Daoy (cell line): ENCODE data around the gene CEP250. TPM values are rescaled to one million over a fixed set of nuclear protein-coding genes. Genes with fewer than 3 reads are reported as not detected.
"Not testable (repeated sequence)": the region's sequence is repeated elsewhere in the genome, so short reads cannot be mapped to it uniquely, and the experiment has no call there.

Source experiments
- DNase-seq: peaks from one replicate; pipeline ENCODE4 v3.0.0-alpha.2; 2015; ENCODE audit warnings: low read depth
- total RNA-seq: library from RNA; depleted of rRNA; stranded (reverse); fragments of >200 nt; shearing (Covaris generic); gene quantifications from 2 replicates; pipeline ENCODE4 v1.2.3, GENCODE V29; 2014

The CEP250 gene
- total RNA-seq, 1 experiment from 2014 or later = 18.4 TPM

DNA sequence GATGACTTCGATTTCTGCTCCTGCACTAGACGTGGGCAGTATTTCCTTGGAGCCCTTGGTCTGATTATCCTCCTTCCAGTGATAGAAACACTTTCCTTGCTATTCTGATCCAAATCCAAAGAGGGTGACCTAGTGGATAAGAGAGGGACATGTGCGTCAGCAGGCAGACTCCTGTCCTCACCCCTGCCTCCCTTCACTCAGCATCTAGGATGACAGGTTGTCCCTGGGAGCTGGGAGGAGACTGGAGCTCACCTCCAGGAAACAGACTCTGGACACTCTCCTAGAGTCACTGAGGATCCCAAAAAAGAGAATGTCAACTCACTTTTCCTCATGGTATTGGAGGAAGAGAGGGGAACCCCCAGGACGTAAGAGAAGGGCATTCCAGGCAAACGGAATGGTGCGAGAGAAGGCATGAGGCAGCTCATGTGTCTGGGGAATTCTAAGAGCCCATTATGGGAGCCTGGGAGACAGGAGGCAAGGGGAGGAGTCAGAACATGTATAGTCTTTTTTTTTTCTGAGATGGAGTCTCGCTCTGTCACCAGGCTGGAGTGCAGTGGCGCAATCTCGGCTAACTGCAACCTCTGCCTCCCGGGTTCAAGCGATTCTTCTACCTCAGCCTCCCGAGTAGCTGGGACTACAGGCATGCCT lies 71.8 kb downstream of the CEP250 start:
- DNase-seq = no peak

DNA sequence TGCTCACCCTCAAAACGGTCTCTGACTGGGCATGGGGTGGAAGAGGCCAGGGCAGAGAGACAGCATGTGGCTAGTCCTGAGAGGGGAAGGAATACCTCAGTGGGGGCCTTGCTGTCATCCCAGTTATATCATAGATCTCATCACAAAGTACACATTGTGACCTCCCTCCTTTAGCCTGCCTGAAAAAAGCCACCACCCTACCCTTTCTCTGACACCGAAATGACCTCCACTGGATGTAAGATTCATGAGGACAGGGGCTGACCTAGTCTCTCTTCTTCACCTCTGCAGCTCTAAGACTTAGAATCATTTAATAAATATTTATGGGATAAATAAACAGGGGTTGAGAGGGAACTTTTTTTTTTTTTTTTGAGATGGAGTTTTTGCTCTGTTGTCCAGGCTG lies 74.2 kb downstream of the CEP250 start, which contains the start of gene C20orf173:
TSS of gene C20orf173 (minus strand) at position 101 of the 400 bp plus-strand sequence. CDS start 279 bp downstream, outside the sequence.
- no peak for DNase-seq

DNA sequence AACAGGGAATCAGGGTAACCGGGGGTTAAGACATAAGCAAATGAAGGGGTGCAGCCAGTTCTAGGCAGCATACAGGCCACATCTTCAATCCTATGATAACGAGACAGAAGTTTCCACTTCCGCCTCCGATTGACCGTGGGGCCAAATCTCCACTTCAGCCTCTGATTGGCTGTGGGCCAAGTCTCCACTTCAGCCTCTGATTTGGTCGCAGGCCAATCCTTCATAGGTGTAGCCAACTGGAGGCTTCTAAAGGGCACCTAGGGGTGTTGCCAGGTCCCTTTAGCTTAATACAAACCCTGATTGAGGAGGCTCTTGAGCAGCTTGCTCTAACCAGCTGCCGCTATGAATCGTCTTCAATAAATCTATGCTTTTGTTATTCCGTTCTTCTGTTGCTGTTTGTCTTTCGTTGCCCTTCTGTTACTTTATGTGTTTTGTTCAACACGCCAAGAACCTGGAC lies 84.4 kb downstream of the CEP250 start:
- no peak for DNase-seq

DNA sequence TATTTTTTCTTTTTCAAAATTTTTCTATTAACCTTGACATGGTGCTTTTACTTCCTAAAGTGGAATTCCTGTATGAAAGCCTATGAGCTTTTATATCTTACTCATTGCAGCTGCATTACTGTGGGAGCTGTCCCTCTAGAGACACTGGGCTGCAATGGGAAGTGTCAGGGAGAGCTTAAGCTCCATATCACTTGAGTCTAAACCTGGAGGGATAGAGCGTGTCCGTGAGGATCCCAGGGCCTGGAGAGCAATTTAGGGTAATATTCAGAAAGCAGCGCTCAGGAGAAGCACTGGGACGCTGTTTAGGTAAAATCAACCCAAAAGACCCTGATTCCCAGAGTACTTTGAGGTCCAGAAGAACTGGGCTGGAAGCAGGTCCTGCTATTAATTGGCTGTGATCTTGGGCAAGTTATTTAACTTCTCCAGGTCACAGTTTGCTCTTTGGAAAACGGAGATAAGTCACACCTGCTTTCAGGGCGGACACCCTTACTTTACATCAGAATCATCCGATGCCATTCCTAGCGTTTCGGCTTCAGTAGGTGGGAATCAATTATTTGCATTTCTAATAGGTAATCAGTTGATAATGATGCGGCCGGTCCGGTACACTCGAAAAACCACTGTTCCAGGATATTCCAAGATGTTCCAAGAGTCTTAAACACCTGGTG lies 85.9 kb downstream of the CEP250 start:
- DNase-seq = no peak

DNA sequence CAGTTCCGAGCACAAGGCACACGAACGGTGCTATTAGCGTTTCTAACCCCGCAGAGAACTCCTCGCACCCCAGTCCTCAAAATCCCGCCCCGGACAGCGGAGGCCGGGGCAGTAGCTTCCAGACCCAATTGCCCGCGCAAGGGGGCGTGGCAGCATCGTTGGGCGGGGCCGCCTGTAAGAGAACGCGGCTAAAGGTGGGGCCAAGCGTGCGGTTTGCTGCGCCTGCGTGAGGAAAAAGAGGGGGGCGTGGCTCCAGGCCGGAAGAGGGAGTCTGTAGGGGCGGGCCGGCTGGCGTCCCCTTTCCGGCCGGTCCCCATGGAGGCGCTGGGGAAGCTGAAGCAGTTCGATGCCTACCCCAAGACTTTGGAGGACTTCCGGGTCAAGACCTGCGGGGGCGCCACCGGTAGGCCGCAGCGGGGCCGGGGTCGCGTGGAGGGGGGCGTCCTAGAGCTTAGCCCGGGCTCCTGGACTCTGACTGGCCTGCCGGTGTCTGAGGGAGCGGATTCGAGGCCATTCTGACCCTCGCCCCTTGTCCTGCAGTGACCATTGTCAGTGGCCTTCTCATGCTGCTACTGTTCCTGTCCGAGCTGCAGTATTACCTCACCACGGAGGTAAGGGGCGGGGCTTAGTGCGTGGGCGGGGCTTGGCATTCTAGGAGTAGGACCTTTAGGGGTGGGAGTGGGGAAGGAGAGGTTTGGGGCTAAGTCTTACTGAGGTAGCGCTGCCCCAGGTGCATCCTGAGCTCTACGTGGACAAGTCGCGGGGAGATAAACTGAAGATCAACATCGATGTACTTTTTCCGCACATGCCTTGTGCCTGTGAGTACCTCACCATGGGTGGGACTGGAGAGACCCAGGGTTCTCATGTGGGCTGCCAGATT lies 86.6 kb downstream of the CEP250 start, which contains the start of gene ERGIC3:
TSS of gene ERGIC3 (plus strand) at position 296 of the 880 bp plus-strand sequence. CDS start at position 316, 20 bp downstream.
- DNase-seq = peak; percentile 98

DNA sequence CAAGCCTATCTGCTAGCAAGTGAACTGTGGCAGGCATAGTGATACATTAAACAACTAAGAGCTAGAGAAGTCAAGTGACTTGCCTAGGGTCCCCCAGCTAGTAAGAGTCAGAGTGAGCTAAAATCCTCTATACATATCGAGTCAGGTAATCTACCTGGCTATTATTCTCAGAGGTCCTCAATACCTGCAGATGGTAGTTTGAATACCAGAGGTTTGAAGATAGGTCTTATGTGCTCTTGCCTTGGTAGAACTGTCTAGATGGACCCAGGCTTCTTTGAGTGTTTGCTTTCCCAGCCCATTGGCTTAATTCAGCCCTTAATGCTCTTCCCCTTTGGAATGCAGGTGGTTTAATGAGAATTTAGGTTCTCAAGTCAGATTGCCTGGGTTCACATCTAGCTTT lies 87.6 kb downstream of the CEP250 start:
- no peak for DNase-seq

DNA sequence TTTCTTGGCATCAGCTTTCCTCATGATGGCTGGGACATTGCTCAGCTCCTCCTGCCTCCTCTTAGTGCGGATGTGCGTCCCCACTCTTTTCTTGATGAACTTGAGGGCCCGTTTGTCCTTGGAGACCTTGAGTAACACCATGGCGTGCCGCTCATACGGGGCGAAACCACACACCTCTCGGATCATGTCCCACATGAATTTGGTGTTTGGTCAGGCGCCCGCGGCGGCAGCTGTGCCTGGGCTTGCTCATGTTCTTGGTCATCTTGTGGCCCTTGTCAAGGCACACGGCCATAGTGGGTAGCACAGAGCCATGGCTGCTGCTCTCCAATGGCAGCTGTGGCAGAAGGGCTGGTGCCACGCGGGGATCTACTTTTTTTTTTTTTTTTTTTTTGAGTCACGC lies 89.0 kb downstream of the CEP250 start:
- no peak for DNase-seq

DNA sequence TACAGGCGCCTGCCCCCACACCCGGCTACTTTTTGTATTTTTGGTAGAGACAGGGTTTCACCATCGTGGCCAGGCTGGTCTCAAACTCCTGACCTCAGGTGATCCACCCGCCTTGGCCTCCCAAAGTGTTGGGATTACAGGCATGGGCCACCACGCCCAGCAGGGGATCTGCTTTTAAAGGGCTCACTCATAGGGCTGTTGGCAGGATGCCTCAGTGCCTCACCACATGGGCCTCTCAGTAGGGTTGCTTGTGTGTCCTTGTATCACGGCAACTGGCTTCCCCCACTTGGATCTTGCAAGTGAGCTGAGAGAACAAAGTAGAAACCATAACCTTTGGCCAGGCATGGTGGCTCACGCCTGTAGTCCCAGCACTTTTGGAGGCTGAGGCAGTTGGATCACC lies 89.5 kb downstream of the CEP250 start:
- peak; percentile 85 for DNase-seq

DNA sequence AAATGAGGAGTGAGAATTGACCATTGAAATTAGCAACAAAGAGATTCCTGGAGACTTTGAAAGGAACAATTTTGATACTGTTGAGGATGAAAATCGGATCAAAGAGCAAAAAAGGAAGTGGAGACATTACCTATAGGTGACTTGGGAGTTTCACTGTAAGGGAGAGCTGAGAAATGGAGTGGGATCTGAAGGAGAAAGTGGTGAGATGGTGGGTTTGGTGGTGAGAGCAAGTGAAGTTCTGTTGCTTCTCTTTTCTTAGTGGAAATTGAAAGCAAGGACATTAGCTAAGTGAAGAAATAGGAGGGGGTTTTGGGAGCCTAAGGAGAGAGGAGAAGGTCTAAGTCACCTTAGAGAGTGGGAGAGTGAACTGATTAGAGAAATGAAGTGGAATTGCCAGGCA lies 90.7 kb downstream of the CEP250 start:
- no peak for DNase-seq

DNA sequence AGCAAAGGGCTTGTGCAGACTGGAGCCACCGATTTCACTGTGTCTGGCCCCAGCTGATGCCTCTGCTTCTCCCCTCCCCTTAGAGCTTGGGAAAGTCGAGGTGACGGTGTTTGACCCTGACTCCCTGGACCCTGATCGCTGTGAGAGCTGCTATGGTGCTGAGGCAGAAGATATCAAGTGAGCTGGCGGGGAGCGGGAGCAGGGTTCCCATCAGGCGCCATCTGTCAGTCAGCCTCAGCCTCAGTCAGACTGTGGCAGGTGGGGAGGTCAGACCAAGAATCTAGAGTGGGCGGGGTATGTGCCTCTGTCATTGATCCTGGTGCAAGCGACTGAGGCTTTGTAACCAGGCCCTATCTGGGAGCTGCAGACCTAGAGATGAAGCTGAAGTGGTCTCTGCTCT lies 91.9 kb downstream of the CEP250 start:
- DNase-seq = no peak

DNA sequence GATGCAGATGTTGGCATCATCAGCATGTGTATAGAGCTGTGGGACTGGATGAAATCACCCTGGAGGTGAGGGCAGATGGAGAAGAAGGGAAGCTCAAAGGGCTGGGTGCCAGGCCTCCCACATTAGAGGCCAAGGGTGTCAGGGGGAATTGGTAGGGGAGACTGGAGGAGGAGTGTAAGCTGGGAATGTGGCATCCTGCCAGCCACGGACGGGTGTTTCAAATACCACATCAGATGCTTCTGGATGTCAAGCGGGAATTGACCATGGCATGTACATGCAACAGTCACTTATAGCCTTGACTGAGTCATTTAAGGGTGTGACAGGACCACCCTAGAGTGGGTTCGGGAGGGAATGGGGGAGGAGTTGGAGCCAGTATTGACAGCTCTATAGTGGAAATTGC lies 96.1 kb downstream of the CEP250 start:
- DNase-seq = no peak

DNA sequence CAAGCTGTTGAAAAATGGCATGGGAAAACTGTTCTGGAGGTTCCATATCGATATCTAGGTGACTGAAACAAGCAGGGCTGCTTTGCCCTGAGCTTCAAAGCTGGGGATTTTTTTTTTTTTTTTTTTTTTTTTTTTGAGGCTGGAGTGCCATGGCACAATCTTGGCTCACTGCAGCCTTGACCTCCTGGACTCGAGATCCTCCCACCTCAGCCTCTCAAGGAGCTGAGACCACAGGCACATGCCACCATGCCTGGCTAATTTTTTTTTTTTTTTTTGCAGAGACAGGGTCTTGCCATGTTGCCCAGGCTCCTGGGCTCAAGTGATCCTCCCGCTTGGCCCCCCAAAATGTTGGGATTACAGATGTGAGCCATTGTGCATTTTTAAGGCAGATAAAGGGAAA lies 97.5 kb downstream of the CEP250 start:
- DNase-seq = no peak

DNA sequence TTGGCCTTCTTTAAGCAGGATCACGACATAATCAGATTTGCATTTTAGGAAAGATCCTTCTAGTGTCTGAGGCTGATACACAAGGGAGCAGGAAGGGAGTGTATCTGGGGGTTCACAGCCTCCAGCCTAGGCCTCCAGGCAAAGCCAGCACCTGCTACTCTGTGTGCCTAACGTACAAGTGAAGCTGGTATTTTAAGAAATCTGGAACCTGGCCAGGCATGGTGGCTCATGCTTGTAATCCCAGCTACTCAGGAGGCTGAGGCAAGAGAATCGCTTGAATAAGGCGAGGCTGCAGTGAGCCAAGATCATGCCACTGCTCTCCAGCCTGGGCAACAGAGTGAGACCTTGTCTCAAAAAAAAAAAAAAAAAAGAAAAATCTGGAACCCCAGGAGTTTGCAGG lies 100.1 kb downstream of the CEP250 start:
- not testable (repeated sequence) for DNase-seq

DNA sequence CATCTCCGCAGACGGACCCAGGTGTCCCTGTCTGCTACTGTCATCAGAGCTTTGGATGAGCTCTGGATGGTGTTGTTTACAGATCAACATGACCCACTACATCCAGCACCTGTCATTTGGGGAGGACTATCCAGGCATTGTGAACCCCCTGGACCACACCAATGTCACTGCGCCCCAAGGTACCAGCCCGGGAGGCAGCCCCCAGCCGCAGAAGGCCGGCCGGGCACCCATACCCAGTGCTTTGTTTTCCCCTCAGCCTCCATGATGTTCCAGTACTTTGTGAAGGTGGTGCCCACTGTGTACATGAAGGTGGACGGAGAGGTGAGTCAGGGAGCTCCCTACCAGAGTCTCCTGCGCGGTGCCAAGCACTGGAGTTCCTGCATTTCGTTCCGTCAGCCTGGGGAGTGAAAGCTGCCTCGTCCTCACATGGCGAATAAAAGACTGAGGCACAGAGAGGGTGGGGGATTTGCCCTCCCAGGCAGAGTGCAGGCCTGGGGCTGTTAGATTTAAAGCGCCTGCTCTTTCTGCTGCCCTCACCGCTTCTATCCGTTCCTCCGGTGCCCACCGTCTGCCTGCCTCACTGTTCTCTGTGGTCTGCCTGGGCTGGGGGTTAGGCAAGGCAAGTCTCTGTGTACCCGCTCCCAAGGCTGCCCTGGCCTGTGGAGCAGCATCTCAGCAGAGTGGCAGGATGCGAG lies 100.7 kb downstream of the CEP250 start:
- no peak for DNase-seq

DNA sequence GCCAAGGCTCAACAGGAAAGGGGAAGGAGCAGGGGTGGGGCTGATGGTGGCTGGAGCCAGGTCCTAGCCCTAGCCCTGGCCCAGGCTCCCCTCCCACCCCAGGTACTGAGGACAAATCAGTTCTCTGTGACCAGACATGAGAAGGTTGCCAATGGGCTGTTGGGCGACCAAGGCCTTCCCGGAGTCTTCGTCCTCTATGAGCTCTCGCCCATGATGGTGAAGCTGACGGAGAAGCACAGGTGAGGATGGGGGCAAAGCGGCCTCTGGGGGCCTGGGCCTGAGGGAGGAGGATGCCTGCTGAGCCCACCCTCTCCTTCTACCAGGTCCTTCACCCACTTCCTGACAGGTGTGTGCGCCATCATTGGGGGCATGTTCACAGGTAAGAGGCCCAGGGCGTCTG lies 101.5 kb downstream of the CEP250 start:
- DNase-seq = no peak

DNA sequence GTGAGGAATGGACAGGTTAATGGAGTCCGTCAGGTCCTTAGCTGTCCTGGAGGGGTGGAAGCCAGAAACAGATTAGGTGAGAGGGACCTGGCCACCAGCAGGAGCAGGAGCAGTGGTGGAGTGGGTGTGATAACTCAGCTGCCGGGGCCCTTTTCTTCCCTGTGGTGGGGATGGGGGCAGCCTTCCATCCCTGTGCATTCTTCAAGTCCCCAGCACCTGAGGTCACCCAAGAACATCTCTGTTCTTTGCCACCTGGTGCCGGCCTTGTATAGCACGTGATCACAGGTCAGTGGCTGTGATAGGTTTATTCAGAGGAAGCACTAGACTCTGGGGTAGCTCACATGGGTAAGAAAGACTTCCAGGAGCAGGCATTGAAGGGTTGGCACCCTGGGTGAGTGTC lies 103.1 kb downstream of the CEP250 start:
- DNase-seq = no peak

DNA sequence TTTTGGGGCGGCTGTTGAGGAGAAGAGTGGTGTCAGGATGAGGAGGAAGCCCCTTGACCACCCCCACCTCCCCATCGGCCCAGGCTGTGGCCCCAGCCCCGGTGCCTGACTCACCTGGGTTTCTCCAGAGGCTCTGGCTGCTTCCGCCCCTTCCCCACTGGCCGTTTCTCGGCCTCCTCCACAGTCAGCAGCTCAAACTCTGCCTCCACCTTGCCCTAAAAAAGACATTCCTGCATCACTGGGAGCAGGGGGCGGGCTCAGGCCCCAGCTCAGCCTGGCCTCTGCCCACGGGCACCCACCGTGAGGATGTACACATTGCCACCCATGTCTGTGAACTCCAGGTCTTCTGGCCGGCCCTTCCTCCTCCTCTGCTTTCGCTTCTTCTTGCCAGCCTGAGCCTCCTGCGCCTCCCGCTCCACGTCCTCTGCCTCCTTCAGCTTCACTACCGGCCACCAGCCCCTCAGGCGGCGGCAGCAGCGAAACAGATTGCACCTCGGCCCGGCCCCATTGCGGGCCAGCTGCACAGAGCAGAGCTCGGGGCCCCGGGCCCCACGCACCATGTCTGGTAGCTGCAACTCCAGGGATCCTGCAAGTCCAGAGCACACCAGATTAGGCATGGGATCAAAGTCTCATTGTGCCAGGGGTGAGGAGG lies 103.8 kb downstream of the CEP250 start:
- DNase-seq = no peak

DNA sequence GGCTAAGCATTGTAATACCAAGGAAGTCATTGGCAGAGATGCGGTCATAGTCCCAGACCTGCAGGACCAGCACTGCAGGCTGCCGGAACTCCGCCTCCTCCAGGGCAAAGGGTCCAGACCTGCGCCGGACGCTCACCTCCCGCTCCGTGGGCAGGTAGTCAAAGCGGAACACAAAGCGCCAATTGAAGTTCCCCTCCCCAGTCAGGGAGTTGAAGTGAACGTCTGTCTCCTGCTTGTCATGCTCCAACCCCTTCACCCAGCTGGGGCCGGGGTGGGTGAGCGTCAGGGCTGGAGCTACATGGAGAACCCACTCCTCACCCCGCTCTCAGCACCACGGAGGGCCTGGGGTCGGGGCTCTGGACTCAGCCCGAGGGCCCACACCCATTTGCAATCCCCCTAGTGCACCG lies 104.7 kb downstream of the CEP250 start:
- DNase-seq = no peak

DNA sequence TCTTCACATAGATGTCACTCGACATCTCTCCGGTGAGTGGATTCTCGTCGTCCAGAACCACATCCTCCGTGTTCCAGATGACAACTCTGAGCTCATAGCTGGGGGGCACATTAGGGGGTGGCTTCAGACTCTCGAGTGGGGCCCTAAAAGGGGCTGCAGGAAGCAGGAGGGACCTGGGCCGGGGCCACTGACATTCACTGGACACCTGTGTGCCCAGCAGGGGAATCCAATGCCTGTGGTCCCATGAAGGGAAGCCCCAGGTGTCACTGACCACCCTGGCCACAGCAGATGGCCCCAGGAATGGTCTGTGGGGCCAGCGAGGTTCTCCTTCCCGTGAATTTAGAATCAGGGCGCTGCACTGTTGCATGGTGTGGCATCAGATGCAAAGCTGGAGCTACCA lies 105.1 kb downstream of the CEP250 start:
- DNase-seq = no peak

DNA sequence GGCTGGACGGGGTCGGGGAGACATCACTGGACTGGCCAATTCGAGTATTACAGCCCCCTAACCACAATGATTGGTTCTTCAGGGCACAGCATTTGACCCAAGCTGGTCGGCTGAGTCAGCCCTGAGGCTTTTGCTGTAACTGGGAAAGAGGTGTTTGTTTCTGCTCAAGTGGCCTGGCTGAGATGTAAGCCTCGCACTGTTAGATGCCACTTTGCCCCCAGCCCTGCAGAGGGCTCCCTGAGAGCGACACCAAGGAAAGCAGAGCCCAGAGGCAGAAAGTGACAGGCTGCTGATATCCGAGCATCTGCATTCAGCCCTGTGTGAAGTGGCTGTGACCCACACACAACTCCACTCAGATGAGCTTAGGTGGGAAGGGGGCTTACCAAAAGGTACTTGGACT lies 105.9 kb downstream of the CEP250 start:
- peak; percentile 58 for DNase-seq

DNA sequence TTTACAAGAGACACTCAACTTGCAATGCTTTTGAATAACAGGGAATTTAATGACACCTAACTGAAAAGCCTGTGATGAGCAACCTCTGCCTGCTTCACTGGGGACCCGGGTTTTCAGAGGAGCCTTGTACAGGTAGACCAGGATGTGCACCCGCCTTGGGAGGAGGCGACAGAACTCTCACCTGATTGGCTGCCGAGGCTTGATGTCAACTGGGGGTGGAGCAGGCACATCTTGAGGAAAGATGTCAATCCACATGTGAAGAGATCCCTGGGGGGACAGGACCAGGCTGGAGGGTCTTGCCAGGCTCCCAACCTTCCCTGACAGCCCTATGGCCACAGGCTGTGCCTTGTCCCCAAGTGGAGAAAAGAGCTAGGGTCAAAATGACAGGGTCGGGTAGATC lies 106.3 kb downstream of the CEP250 start:
- no peak for DNase-seq
